HFF-Myc (cell line): ENCODE results near the gene USF2.

Experiments
- DNase-seq: peaks from one replicate; pipeline ENCODE4 v3.0.0-alpha.2; 2011; ENCODE audit warnings: low read depth; ENCODE audit errors: extremely low read depth
- H3K4me3 ChIP-seq: replicated peaks from 2 replicates; pipeline ENCODE4 v1.5.1; 2011; ENCODE audit warnings: low read depth, mild to moderate bottlenecking, control low read depth, low read length
- CTCF ChIP-seq: IDR thresholded peaks from 2 replicates; pipeline ENCODE4 v1.5.1; 2012; ENCODE audit warnings: mild to moderate bottlenecking, low read depth, low read length, control low read depth; ENCODE audit errors: missing control alignments

Gene USF2

GRCh38 chr19:35303357-35303915 lies 34.7 kb downstream of the USF2 start:
- no peak overlapping the region for H3K4me3 ChIP-seq
- TF ChIP-seq CTCF: no peak
- DNase-seq: no peak

- H3K4me3 ChIP-seq: no peak overlapping the region
- DNase-seq: no peak
- TF ChIP-seq CTCF: no peak
These were observed 35.3 kb downstream of the USF2 start for GRCh38 chr19:35304036-35304435.

DNA sequence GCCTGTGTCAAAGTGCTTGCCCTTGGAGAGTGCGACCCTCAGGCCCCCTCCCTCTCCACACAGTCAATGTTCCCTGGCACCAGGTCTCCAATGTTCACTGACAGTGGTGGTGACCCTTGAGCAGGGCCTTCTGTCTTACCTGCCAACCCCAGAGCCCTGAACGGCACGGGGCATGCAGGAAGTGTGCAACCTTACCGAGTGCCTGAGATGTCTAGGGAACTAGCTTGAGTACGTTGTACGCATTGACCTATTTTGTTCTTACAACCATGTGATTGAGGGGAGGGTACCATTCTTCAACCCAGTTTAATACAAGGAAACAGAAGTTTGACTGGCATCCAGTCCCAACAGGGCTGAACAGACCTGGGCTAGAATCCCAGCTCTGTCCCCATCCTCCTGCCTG lies 36.4 kb downstream of the USF2 start:
- TF ChIP-seq CTCF: no peak

DNA sequence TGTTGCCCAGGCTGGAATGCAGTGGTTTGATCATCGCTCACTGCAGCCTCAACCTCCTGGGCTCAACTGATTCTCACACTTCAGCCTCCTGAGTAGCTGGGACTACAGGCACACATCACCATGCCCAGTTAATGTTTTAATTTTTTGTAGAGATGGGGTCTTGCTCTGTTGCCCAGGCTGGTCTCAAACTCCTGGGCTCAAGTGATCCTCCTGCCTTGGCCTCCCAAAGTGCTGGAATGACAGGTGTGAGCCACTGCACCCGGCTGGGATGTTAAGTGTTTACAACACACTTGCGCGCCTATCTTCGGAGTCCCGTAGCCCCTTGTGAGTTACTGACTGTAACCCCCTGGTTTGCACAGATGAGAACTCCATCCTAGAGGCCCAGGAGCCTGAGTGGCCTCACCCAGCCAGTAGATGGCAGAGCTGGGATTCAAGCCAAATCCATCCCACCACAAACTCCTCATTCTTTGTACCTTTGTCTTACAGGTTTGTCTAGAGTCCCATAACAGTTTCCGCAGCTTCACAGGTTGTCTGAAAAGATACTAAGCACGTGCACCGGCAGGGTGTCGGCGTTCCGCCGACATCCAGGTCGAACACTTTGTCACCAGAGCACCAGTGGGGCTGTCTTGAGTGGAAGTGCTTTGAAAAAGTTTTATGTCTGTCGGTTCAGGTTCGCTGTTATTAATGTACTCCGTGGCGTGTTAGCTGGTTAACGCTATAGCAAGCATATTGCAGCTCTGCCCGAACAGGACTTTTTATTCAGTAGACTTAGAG lies 37.9 kb downstream of the USF2 start:
- no peak overlapping the region for H3K4me3 ChIP-seq
- no peak for DNase-seq
- TF ChIP-seq CTCF: no peak

More for the DNA sequence above, 36.4 kb downstream of the USF2 start:
- H3K4me3 ChIP-seq: no peak overlapping the region
- DNase-seq: no peak

DNA sequence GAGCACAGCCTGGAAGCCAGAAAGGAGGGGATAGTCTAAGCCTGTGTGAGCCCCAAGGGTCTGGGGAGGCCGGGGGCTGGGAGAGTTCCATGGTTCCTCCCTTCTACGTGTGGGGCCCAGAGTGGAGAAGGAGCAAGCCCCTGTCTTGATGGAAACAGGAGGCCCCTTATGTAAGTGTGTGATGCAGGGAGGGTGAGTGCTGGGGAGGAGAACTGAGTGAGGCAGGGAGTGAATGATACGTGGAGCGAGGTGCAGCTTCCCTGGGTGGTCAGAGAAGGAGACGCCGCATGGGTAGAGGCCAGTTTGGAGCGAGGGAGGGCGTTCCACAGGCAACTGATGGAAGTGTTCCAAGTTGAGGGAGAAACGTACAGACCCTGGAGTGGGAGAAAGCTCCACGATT lies 39.2 kb downstream of the USF2 start:
- H3K4me3 ChIP-seq: no peak overlapping the region
- DNase-seq: no peak
- no peak for TF ChIP-seq CTCF

DNA sequence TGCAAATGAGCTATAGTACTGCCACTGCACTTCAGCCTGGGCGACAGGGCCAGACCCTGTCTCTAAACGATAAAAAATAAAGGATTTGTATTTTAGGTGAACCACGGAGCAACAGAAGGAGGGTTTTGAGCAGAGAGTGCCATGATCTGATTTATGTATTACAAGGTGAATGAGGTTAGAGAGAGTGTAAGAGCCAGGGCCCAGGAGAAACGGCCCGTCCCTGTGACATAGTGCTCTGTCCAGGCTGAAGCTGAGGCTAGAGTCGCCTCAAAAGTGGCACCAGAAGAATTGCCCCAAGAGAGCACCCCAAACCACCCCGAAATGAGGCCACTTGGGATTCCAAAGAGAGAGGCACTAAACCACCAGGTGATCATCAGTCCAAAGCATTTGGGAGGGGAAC lies 40.1 kb downstream of the USF2 start:
- no peak for TF ChIP-seq CTCF

More for the DNA sequence above, 40.1 kb downstream of the USF2 start:
- no peak overlapping the region for H3K4me3 ChIP-seq
- no peak for DNase-seq
